Thyroid gland (tissue), 4 donors: Measurements from ENCODE around the gene AMIGO3. TPM values are rescaled to one million over a fixed set of nuclear protein-coding genes. Genes with fewer than 3 reads are reported as not detected.
"Not testable (repeated sequence)": the region's sequence is repeated elsewhere in the genome, so short reads cannot be mapped to it uniquely, and the experiment has no call there.

Experiments used
- DNase-seq, 2 donors: peaks; one replicate each; pipeline ENCODE4 v3.0.0-alpha.2; 2019
- H3K27ac ChIP-seq, 3 donors: fragments of 200-600 bp; sonication (generic); 1 replicate in 2 of 3; 2 replicates in 1 of 3; pipeline ENCODE4 v1.5.1; 2016 to 2019; ENCODE audit warnings: mild to moderate bottlenecking in 1 of 3, moderate library complexity in 1 of 3
- H3K27me3 ChIP-seq: fragments of 200-600 bp; sonication (generic); one replicate; pipeline ENCODE4 v1.5.1; 2019
- H3K36me3 ChIP-seq, 2 donors: fragments of 200-600 bp; sonication (generic); one replicate each; pipeline ENCODE4 v1.5.1; 2016 to 2019
- H3K4me1 ChIP-seq, 2 donors: fragments of 200-600 bp; sonication (generic); one replicate each; pipeline ENCODE4 v1.5.1; 2017 to 2019
- H3K4me3 ChIP-seq, 3 donors: fragments of 200-600 bp; sonication (generic); replicated peaks in 1 of 3; 1 replicate in 2 of 3; 2 replicates in 1 of 3; pipeline ENCODE4 v1.5.1; 2016; ENCODE audit warnings: mild to moderate bottlenecking in 1 of 3
- H3K9me3 ChIP-seq: fragments of 200-600 bp; sonication (generic); one replicate; pipeline ENCODE4 v1.5.1; 2017
- CTCF ChIP-seq, 6 experiments: fragments of 200-600 bp in 3 of 6; fragments of 450-650 bp in 3 of 6; sonication (generic) in 3 of 6; IDR thresholded peaks; one replicate each; pipeline ENCODE4 v1.5.1; 2016 to 2019; ENCODE audit warnings: antibody characterized with exemption in 6 of 6, mild to moderate bottlenecking in 2 of 6, inconsistent platforms in 1 of 6, moderate library complexity in 1 of 6
- POLR2A ChIP-seq, 2 donors: fragments of 450-650 bp; IDR thresholded peaks; one replicate each; pipeline ENCODE4 v1.6.1; 2017; ENCODE audit warnings: antibody characterized with exemption in 2 of 2, mild to moderate bottlenecking in 2 of 2, moderate library complexity in 1 of 2
- WGBS, 2 donors: methylation state at CpG; one replicate each; pipeline ENCODE4 v1.1.5; 2017; 5-methylcytosine and 5-hydroxymethylcytosine counted together
- intact Hi-C: fragments of 100-400 bp; cut with DNase I; formaldehyde crosslinking; loops from one replicate; pipeline ENCODE4 v1.15.1; 2023
- total RNA-seq, 4 donors: library from RNA; depleted of rRNA; stranded (reverse); fragments of >200 nt; gene quantifications; one replicate each; pipeline ENCODE4 v1.2.3, GENCODE V29; 2016

Gene AMIGO3
- total RNA-seq, 4 donors from 2014 or later, result 0.40 to 2.8 (median 1.0) TPM

GRCh38 chr3:49689046-49689907 is 30.2 kb downstream of the AMIGO3 start, which contains the start of the genes MST1 and RNF123:
Gene MST1 (minus strand): TSS chr3:49689474. CDS start chr3:49688691, 783 bp downstream.
Gene RNF123 (plus strand): TSS chr3:49689557. CDS start chr3:49691166, 1,609 bp downstream.
- Histone ChIP-seq H3K36me3 (no peaks in the 10 kb centered on the region), H3K4me1 (peaks cover 20 to 38% of the 10 kb centered on the region in 2 donors), H3K27me3 (no peaks in the 10 kb centered on the region), H3K9me3 (no peaks in the 10 kb centered on the region), H3K27ac (peak within 1 kb of the TSS; percentile 51 to 85 (median 75)), H3K4me3 (peak within 1 kb of the TSS; percentile 82 to 98 (median 91))
- peak in 1 of 2 donors; percentile 65 for TF ChIP-seq POLR2A (IDR thresholded peaks at IDR 0.05)
- TF ChIP-seq CTCF (IDR thresholded peaks at IDR 0.05), result peak in 3 of 6 experiments; percentile 11 to 26 (median 23)
- intact Hi-C loops, result no loop called here
- WGBS, 2 donors, result 0 to 3% methylated on average over 2 to 19 of the region's 66 CpGs
- DNase-seq, result peak; percentile 88 to 89

GRCh38 chr3:49688338-49689045 is 31.0 kb downstream of the AMIGO3 start:
- H3K36me3 ChIP-seq, intact Hi-C loops, DNase-seq, H3K9me3 ChIP-seq, H3K27me3 ChIP-seq: not testable (repeated sequence)
- Histone ChIP-seq H3K27ac (peak overlapping the region; percentile 51 to 85 (median 75)), H3K4me3 (peak overlapping the region in 1 of 3 donors; percentile 91), H3K4me1 (peaks cover 24 to 46% of the 10 kb centered on the region in 2 donors)
- 57 to 76% methylated on average over 5 to 6 of the region's 7 CpGs for WGBS, 2 donors

GRCh38 chr3:49687424-49687795 is 32.1 kb downstream of the AMIGO3 start:
- H3K36me3 ChIP-seq, H3K27me3 ChIP-seq, H3K4me3 ChIP-seq, H3K27ac ChIP-seq, DNase-seq, H3K9me3 ChIP-seq, intact Hi-C loops: not testable (repeated sequence)
- peaks cover 31 to 57% of the 10 kb centered on the region in 2 donors for H3K4me1 ChIP-seq
- WGBS, 2 donors, result 91 to 100% methylated on average over 3 to 6 of the region's 12 CpGs

GRCh38 chr3:49686769-49687423 is 32.6 kb downstream of the AMIGO3 start:
- peak overlapping the region in 1 of 3 donors; percentile 49 for H3K27ac ChIP-seq
- H3K27me3 ChIP-seq, intact Hi-C loops, H3K9me3 ChIP-seq, H3K36me3 ChIP-seq: not testable (repeated sequence)
- peaks cover 33 to 62% of the 10 kb centered on the region in 2 donors for H3K4me1 ChIP-seq
- H3K4me3 ChIP-seq, result peak overlapping the region in 1 of 3 donors; percentile 23
- DNase-seq, result peak; percentile 93 to 96
- WGBS, 2 donors, result 0 to 45% methylated on average over 6 to 10 of the region's 44 CpGs

- Histone ChIP-seq H3K27ac (peak overlapping the region in 1 of 3 donors; percentile 49), H3K4me1 (peaks cover 33 to 63% of the 10 kb centered on the region in 2 donors), H3K4me3 (peak overlapping the region in 1 of 3 donors; percentile 23)
- WGBS, 2 donors, result 0% methylated on average over 3 of the region's 29 CpGs; no CpG with 5 or more reads in 1 of the 2 donors
- H3K36me3 ChIP-seq, H3K9me3 ChIP-seq, H3K27me3 ChIP-seq, intact Hi-C loops: not testable (repeated sequence)
- TF ChIP-seq POLR2A (IDR thresholded peaks at IDR 0.05), result peak in 1 of 2 donors; percentile 46
- DNase-seq, result peak; percentile 95 to 96
Observed at GRCh38 chr3:49686346-49686745, 33.1 kb downstream of the AMIGO3 start.

GRCh38 chr3:49685846-49686245 is 33.6 kb downstream of the AMIGO3 start:
- intact Hi-C loops, result not testable (repeated sequence)

GRCh38 chr3:49685103-49685502 is 34.4 kb downstream of the AMIGO3 start:
- 95 to 98% methylated on average over 8 to 10 of the region's 10 CpGs for WGBS, 2 donors
- H3K27ac ChIP-seq, H3K27me3 ChIP-seq, H3K9me3 ChIP-seq, H3K4me3 ChIP-seq, intact Hi-C loops, DNase-seq: not testable (repeated sequence)
- H3K4me1 ChIP-seq, result peaks cover 24 to 51% of the 10 kb centered on the region in 2 donors
- H3K36me3 ChIP-seq, result peaks cover 9 to 15% of the 10 kb centered on the region in 2 donors

More at GRCh38 chr3:49685846-49686245, 33.6 kb downstream of the AMIGO3 start:
- not testable (repeated sequence) for H3K9me3 ChIP-seq, H3K36me3 ChIP-seq, H3K27me3 ChIP-seq
- 18 to 21% methylated on average over 3 to 19 of the region's 36 CpGs for WGBS, 2 donors
- Histone ChIP-seq H3K4me1 (peaks cover 32 to 58% of the 10 kb centered on the region in 2 donors), H3K27ac (peak overlapping the region in 1 of 3 donors; percentile 17), H3K4me3 (peak overlapping the region in 1 of 3 donors; percentile 23)
- DNase-seq, result peak; percentile 27 to 28

- Histone ChIP-seq H3K36me3 (peaks cover 11 to 21% of the 10 kb centered on the region in 2 donors), H3K27ac (peak overlapping the region; percentile 53 to 87 (median 67)), H3K4me1 (peaks cover 20 to 48% of the 10 kb centered on the region in 2 donors)
- H3K9me3 ChIP-seq, H3K27me3 ChIP-seq, intact Hi-C loops, DNase-seq, H3K4me3 ChIP-seq: not testable (repeated sequence)
- WGBS, 2 donors, result 100% methylated on average over 1 to 2 of the region's 2 CpGs
Observed at GRCh38 chr3:49684453-49684852, 35.0 kb downstream of the AMIGO3 start.
